T-helper 17 cell (primary cell): ENCODE measurements around the gene GJB4. TPM values are rescaled to one million over a fixed set of nuclear protein-coding genes. Genes with fewer than 3 reads are reported as not detected.

Experiments used
- ATAC-seq: fragments of 150-1000 bp; cut with Tn5 transposase; 2 replicates; pipeline ENCODE4 v1.10.0; 2021; ENCODE audit warnings: mild to moderate bottlenecking, moderate library complexity
- DNase-seq, 3 donors: peaks; one replicate each; pipeline versions ENCODE4 v3.0.0 to v3.0.0-alpha.2; 2020 to 2021
- H3K9me3 ChIP-seq: one replicate; pipeline ENCODE4 v1.7.0; 2013; ENCODE audit warnings: low read length, mild to moderate bottlenecking; ENCODE audit not compliant: control insufficient read depth, poor library complexity, severe bottlenecking
- H3K27ac Mint-ChIP-seq: one replicate; pipeline ENCODE4 v1.8.0; 2022; ENCODE audit warnings: mild to moderate bottlenecking, moderate library complexity, mixed read lengths
- H3K27me3 Mint-ChIP-seq: one replicate; pipeline ENCODE4 v1.8.0; 2022; ENCODE audit warnings: mixed read lengths
- H3K36me3 Mint-ChIP-seq: one replicate; pipeline ENCODE4 v1.8.0; 2022; ENCODE audit warnings: low read depth, mixed read lengths
- H3K4me1 Mint-ChIP-seq: one replicate; pipeline ENCODE4 v1.8.0; 2022; ENCODE audit warnings: mild to moderate bottlenecking, mixed read lengths
- H3K4me3 Mint-ChIP-seq: one replicate; pipeline ENCODE4 v1.8.0; 2022; ENCODE audit warnings: mild to moderate bottlenecking, moderate library complexity, mixed read lengths
- total RNA-seq, 4 donors: library from RNA in 2 of 4; stranded (reverse) in 2 of 4; gene quantifications; one replicate each; pipeline ENCODE4 v1.2.3 and lab custom pipeline; 2022 to 2026

Gene GJB4
- total RNA-seq, 2 donors from 2014 or later: not detected

GRCh38 chr1:34774957-34775356 is 15.4 kb downstream of the GJB4 start:
- peaks cover 8% of the 10 kb centered on the region for H3K36me3 Mint-ChIP-seq
- DNase-seq (no peak), ATAC-seq (no peak)
- no peaks in the 10 kb centered on the region for H3K9me3 ChIP-seq
- peaks cover 2% of the 10 kb centered on the region for H3K4me1 Mint-ChIP-seq
- no peak overlapping the region for H3K4me3 Mint-ChIP-seq
- peaks cover 42% of the 10 kb centered on the region for H3K27me3 Mint-ChIP-seq
- H3K27ac Mint-ChIP-seq: no peak overlapping the region

- H3K9me3 ChIP-seq: no peaks in the 10 kb centered on the region
- Mint-ChIP-seq H3K4me3 (no peak overlapping the region), H3K27me3 (peaks cover 51% of the 10 kb centered on the region), H3K4me1 (peaks cover 2% of the 10 kb centered on the region), H3K27ac (no peak overlapping the region), H3K36me3 (peaks cover 8% of the 10 kb centered on the region)
- ATAC-seq: no peak
- no peak for DNase-seq
Measured at GRCh38 chr1:34776911-34777310, 17.4 kb downstream of the GJB4 start.

DNA sequence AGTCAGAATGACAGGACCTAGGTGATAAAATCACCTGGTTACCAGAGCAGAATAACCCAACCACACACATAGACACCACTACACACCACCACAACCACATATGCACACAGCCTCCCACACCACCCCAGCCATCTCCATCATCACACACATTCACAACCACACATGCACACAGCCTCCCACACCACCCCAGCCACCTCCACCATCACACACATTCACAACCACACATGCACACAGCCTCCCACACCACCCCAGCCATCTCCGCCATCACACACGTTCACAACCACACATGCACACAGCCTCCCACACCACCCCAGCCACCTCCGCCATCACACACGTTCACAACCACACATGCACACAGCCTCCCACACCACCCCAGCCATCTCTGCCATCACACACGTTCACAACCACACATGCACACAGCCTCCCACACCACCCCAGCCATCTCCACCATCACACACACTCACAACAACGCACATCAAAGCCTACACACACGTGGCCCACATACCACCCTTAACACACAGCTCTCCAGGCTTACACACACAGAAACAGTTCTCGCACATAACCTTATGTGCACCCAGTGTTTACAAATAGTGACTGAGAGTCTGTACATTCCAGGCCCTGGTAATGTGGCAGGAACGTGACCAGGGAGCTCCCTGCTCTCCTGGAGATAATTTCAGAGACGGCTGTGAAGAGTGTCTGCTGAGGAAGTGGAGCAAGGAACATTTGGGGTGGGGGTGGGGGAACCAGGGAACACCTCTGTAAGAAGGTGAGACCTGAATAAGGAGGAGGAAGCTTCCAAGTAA is 18.2 kb downstream of the GJB4 start:
- no peak for DNase-seq
- Mint-ChIP-seq H3K36me3 (peaks cover 8% of the 10 kb centered on the region), H3K4me1 (peaks cover 5% of the 10 kb centered on the region), H3K27ac (no peak overlapping the region), H3K4me3 (no peak overlapping the region), H3K27me3 (peaks cover 49% of the 10 kb centered on the region)
- ATAC-seq: no peak
- H3K9me3 ChIP-seq: no peaks in the 10 kb centered on the region

- Mint-ChIP-seq H3K36me3 (peaks cover 8% of the 10 kb centered on the region), H3K27me3 (peaks cover 50% of the 10 kb centered on the region), H3K27ac (no peak overlapping the region), H3K4me1 (peaks cover 5% of the 10 kb centered on the region), H3K4me3 (no peak overlapping the region)
- no peaks in the 10 kb centered on the region for H3K9me3 ChIP-seq
- DNase-seq (no peak), ATAC-seq (no peak)
Measured at GRCh38 chr1:34778381-34778780, 18.8 kb downstream of the GJB4 start.

- Mint-ChIP-seq H3K27ac (no peak overlapping the region), H3K36me3 (peaks cover 8% of the 10 kb centered on the region), H3K4me3 (no peak overlapping the region), H3K27me3 (peaks cover 53% of the 10 kb centered on the region), H3K4me1 (peaks cover 5% of the 10 kb centered on the region)
- DNase-seq (no peak), ATAC-seq (no peak)
- H3K9me3 ChIP-seq: no peaks in the 10 kb centered on the region
Measured at GRCh38 chr1:34779005-34779404, 19.5 kb downstream of the GJB4 start.

GRCh38 chr1:34779526-34779925 is 20.0 kb downstream of the GJB4 start:
- no peak overlapping the region for H3K4me3 Mint-ChIP-seq

DNA sequence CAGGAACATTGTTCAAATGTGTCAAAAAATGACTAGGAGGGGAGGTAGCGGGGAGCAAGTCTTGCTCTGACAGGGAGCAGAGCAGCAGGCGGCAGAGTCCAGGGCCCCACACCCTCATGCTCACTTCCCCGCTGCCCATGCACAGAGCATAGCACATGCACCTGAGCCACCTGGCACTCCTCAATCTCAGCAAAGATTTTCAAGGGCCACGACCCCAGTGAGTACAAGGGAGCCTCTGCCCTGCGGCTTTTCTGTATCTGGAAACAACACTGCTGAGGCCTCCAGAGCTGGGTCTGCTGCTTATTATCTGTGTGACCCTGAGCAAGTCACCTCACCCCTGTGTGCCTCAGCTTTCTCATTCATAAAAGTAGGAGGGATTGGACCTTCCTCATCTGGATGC is 20.4 kb downstream of the GJB4 start:
- no peak overlapping the region for H3K27ac Mint-ChIP-seq
- peaks cover 62% of the 10 kb centered on the region for H3K27me3 Mint-ChIP-seq
- H3K36me3 Mint-ChIP-seq: peaks cover 8% of the 10 kb centered on the region
- H3K4me3 Mint-ChIP-seq: no peak overlapping the region
- DNase-seq (no peak), ATAC-seq (no peak)
- no peaks in the 10 kb centered on the region for H3K9me3 ChIP-seq
- H3K4me1 Mint-ChIP-seq: peaks cover 5% of the 10 kb centered on the region

More at GRCh38 chr1:34779526-34779925, 20.0 kb downstream of the GJB4 start:
- no peak for ATAC-seq
- Mint-ChIP-seq H3K36me3 (peaks cover 8% of the 10 kb centered on the region), H3K27ac (no peak overlapping the region), H3K4me1 (peaks cover 5% of the 10 kb centered on the region), H3K27me3 (peaks cover 58% of the 10 kb centered on the region)
- DNase-seq: no peak
- no peaks in the 10 kb centered on the region for H3K9me3 ChIP-seq

DNA sequence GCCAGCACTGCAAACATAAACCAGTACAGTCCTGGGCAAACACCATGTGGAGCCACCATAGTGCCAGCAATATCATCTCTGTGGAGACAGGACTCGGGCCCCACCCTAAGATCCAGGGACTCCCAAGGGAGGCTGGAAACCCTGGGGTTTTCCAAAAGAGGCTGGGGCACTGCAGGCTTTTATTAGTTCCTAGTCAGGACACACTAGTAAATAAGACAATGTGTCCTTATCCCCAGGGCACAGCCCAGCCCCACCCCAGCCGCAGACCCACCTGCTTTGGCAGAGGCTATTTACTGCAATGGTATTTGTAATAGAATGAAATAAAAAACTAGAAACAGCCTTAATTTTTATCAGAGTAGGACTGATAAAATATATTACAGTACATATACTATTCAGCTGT is 21.0 kb downstream of the GJB4 start:
- Mint-ChIP-seq H3K4me3 (no peak overlapping the region), H3K27ac (no peak overlapping the region), H3K36me3 (peaks cover 8% of the 10 kb centered on the region), H3K4me1 (peaks cover 5% of the 10 kb centered on the region), H3K27me3 (peaks cover 68% of the 10 kb centered on the region)
- DNase-seq (no peak), ATAC-seq (no peak)
- H3K9me3 ChIP-seq: no peaks in the 10 kb centered on the region

DNA sequence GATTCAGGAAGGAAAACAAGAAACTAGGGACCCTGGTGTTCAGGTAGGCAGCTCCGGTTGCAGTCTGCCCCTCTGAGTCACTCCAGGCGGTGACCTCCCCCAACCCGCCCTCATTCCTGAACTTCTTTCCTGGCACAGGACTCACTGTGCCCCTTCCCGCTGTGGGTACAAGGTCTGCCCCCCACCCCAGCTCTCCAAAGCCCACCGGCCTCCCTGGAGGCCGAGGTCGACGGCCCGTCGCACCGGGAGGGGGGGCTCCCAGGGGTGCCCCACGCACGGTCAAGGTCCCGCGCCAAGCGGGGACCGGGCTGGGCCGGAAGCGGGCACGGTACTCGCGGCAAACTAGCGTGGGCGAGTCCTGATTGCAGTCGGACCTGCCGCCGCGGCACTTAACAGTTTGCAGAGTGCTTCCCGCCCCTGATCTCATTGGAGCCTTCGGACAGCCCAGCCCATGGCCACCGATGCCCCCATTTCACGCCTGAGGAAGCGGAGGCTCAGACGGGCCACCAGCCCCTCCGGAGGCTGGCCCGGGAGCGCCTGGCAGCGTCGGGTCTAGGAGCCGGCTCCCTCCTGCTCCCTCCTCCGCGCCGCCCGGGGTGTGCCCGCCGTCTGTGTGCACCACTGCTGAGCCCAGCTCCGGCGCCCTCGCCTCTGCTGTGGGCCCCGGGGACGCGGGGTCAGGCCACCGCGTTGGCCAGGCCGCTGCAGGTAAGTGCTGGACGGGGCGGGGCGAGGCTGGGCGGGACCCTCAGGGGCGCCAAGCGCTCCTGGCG is 21.7 kb downstream of the GJB4 start, which contains the start of gene GJB3:
Gene GJB3, plus strand, starts transcription at position 144 of the 773 bp plus-strand sequence. CDS start 3,549 bp downstream, outside the sequence.
- no peaks in the 10 kb centered on the region for H3K9me3 ChIP-seq
- Mint-ChIP-seq H3K4me3 (peak within 1 kb of the TSS; percentile 59), H3K36me3 (peaks cover 8% of the 10 kb centered on the region), H3K27me3 (peaks cover 72% of the 10 kb centered on the region), H3K27ac (no peak within 1 kb of the TSS), H3K4me1 (peaks cover 5% of the 10 kb centered on the region)
- ATAC-seq: no peak
- no peak for DNase-seq

DNA sequence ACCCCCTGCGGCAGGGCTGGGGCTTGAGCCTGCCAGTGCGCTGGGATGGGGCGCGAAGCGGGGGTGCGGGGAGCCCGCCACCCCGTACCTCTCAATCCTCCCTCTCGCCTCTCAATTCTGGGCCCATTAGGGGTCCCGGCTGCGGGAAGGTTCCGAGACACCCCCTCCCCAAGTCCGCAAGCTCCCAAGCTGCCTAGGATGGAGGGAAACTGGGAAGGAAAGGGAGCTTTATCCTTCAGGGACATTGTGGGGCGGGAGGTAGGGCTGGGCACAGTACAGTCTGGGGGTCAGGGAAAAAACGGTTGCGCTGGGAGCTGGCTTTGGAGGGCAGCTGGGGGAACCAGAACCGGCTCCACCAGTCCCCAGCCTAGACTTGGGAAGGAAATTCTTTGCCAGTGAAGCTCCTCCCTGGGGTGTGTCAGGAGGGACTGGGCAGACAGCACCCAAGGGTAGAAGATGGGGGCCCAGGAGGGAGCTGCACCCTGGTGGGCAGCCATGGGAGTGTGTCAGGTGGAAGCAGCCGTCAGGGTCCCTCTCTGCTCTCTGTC is 22.4 kb downstream of the GJB4 start:
- DNase-seq: no peak
- Mint-ChIP-seq H3K36me3 (peaks cover 10% of the 10 kb centered on the region), H3K4me3 (peak overlapping the region; percentile 2), H3K27ac (no peak overlapping the region), H3K4me1 (peaks cover 10% of the 10 kb centered on the region), H3K27me3 (peaks cover 79% of the 10 kb centered on the region)
- no peaks in the 10 kb centered on the region for H3K9me3 ChIP-seq
- no peak for ATAC-seq

GRCh38 chr1:34784751-34785221 is 25.2 kb downstream of the GJB4 start:
- H3K27me3 Mint-ChIP-seq: peaks cover 73% of the 10 kb centered on the region
- H3K9me3 ChIP-seq: no peaks in the 10 kb centered on the region
- H3K27ac Mint-ChIP-seq: no peak overlapping the region
- peaks cover 2% of the 10 kb centered on the region for H3K36me3 Mint-ChIP-seq
- H3K4me3 Mint-ChIP-seq: no peak overlapping the region
- ATAC-seq (no peak), DNase-seq (no peak)
- peaks cover 8% of the 10 kb centered on the region for H3K4me1 Mint-ChIP-seq

DNA sequence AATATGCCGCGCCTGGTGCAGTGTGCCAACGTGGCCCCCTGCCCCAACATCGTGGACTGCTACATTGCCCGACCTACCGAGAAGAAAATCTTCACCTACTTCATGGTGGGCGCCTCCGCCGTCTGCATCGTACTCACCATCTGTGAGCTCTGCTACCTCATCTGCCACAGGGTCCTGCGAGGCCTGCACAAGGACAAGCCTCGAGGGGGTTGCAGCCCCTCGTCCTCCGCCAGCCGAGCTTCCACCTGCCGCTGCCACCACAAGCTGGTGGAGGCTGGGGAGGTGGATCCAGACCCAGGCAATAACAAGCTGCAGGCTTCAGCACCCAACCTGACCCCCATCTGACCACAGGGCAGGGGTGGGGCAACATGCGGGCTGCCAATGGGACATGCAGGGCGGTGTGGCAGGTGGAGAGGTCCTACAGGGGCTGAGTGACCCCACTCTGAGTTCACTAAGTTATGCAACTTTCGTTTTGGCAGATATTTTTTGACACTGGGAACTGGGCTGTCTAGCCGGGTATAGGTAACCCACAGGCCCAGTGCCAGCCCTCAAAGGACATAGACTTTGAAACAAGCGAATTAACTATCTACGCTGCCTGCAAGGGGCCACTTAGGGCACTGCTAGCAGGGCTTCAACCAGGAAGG is 25.8 kb downstream of the GJB4 start:
- Mint-ChIP-seq H3K4me3 (no peak overlapping the region), H3K36me3 (peaks cover 2% of the 10 kb centered on the region), H3K27ac (no peak overlapping the region), H3K27me3 (peaks cover 69% of the 10 kb centered on the region), H3K4me1 (peaks cover 8% of the 10 kb centered on the region)
- no peak for DNase-seq
- ATAC-seq: no peak
- H3K9me3 ChIP-seq: no peaks in the 10 kb centered on the region
